Caco-2 (cell line): Measurements from ENCODE around the gene SPTLC2. TPM values are rescaled to one million over a fixed set of nuclear protein-coding genes. Genes with fewer than 3 reads are reported as not detected.
"Not testable (repeated sequence)": the region's sequence is repeated elsewhere in the genome, so short reads cannot be mapped to it uniquely, and the experiment has no call there.

ENCODE experiments used
- BruUV-seq: library from RNA; stranded (reverse); fragments of 400-500 nt; replicated peaks from 2 replicates; lab custom pipeline; 2021; lab: Mats Ljungman, UMichigan
- CTCF ChIA-PET: fragments of 300-600 bp; sonication (Branson Sonifier 250); formaldehyde crosslinking; loops from one replicate; lab custom pipeline; 2022; ENCODE audit warnings: antibody characterized with exemption; lab: Charles Lee
- POLR2A ChIA-PET: fragments of 300-600 bp; sonication (Branson Sonifier 250); formaldehyde crosslinking; loops from one replicate; lab custom pipeline; 2022; ENCODE audit warnings: antibody characterized with exemption; lab: Charles Lee
- DNase-seq, 2 experiments: peaks; one replicate each; pipeline versions ENCODE4 v3.0.0 to v3.0.0-alpha.2; 2020 to 2022
- H3K27me3 ChIP-seq: replicated peaks from 2 replicates; pipeline ENCODE4 v1.6.0; 2011; ENCODE audit warnings: low read length; ENCODE audit not compliant: control insufficient read depth, insufficient read depth
- H3K36me3 ChIP-seq: 2 replicates; pipeline ENCODE4 v1.5.1; 2011; ENCODE audit warnings: low read length; ENCODE audit not compliant: control insufficient read depth, insufficient read depth
- H3K4me1 ChIP-seq: fragments of 250-450 bp; sonication (Bioruptor Pico); 2 replicates; pipeline ENCODE4 v1.5.1; 2020; ENCODE audit warnings: mild to moderate bottlenecking
- H3K4me3 ChIP-seq: 2 replicates; pipeline ENCODE4 v1.5.1; 2011; ENCODE audit warnings: low read depth, mild to moderate bottlenecking, control low read depth, low read length
- H3K9me3 ChIP-seq: fragments of 250-450 bp; sonication (Bioruptor Pico); 2 replicates; pipeline ENCODE4 v1.5.1; 2020; ENCODE audit warnings: mild to moderate bottlenecking, moderate library complexity
- H3K27ac Mint-ChIP-seq: one replicate; pipeline ENCODE4 v1.8.0; 2022; ENCODE audit warnings: mixed read lengths; ENCODE audit not compliant: unreplicated experiment
- H3K27me3 Mint-ChIP-seq: one replicate; pipeline ENCODE4 v1.8.0; 2022; ENCODE audit warnings: mixed read lengths; ENCODE audit not compliant: insufficient read depth, unreplicated experiment
- H3K36me3 Mint-ChIP-seq: one replicate; pipeline ENCODE4 v1.8.0; 2022; ENCODE audit warnings: mild to moderate bottlenecking, mixed read lengths; ENCODE audit not compliant: insufficient read depth, unreplicated experiment
- H3K4me1 Mint-ChIP-seq: one replicate; pipeline ENCODE4 v1.8.0; 2022; ENCODE audit warnings: low read depth, mixed read lengths; ENCODE audit not compliant: unreplicated experiment
- H3K4me3 Mint-ChIP-seq: one replicate; pipeline ENCODE4 v1.8.0; 2022; ENCODE audit warnings: mild to moderate bottlenecking, moderate library complexity, mixed read lengths; ENCODE audit not compliant: unreplicated experiment
- H3K9me3 Mint-ChIP-seq: one replicate; pipeline ENCODE4 v1.8.0; 2022; ENCODE audit warnings: mixed read lengths; ENCODE audit not compliant: unreplicated experiment
- CTCF ChIP-seq, 2 experiments: fragments of 200-600 bp in 1 of 2; IDR thresholded peaks; 1 replicate in 1 of 2; 2 replicates in 1 of 2; pipeline versions ENCODE4 v1.5.1 to v1.8.0; 2011 to 2022; ENCODE audit warnings: antibody characterized with exemption in 1 of 2, control low read depth in 1 of 2, inconsistent platforms in 1 of 2, low read depth in 1 of 2, low read length in 1 of 2, mild to moderate bottlenecking in 1 of 2, moderate library complexity in 1 of 2; ENCODE audit not compliant: insufficient read depth in 1 of 2, severe bottlenecking in 1 of 2, unreplicated experiment in 1 of 2
- intact Hi-C: fragments of 100-400 bp; cut with micrococcal nuclease; formaldehyde crosslinking; loops from one replicate; pipeline ENCODE4 v1.10.0; 2022; ENCODE audit not compliant: unreplicated experiment
- total RNA-seq: library from RNA; stranded (reverse); gene quantifications from 2 replicates; pipeline ENCODE4 v1.2.3, GENCODE V29; 2022

SPTLC2 gene
- total RNA-seq, 1 experiment from 2014 or later = 49.6 TPM

GRCh38 chr14:77547512-77548180, 68.8 kb downstream of the SPTLC2 start:
- ChIA-PET POLR2A (no interaction called here), CTCF (no interaction called here)
- Histone ChIP-seq H3K36me3 (peaks cover 1% of the 10 kb centered on the region), H3K9me3 (no peaks in the 10 kb centered on the region), H3K4me3 (no peak overlapping the region), H3K27me3 (no peaks in the 10 kb centered on the region), H3K4me1 (peaks cover 22% of the 10 kb centered on the region)
- H3K27ac Mint-ChIP-seq = no peak overlapping the region
- intact Hi-C loops = no loop called here
- TF ChIP-seq CTCF (IDR thresholded peaks at IDR 0.05; ENCODE audit: insufficient read depth in 1 of 2, low read depth in 1 of 2, low read length in 1 of 2, severe bottlenecking in 1 of 2, unreplicated experiment in 1 of 2) = no peak
- no peaks in the 10 kb centered on the region for H3K9me3 Mint-ChIP-seq
- H3K4me1 Mint-ChIP-seq = no peaks in the 10 kb centered on the region
- no peak overlapping the region for H3K4me3 Mint-ChIP-seq
- H3K36me3 Mint-ChIP-seq = peaks cover 94% of the 10 kb centered on the region
- no peak for DNase-seq
- no peaks in the 10 kb centered on the region for H3K27me3 Mint-ChIP-seq
- BruUV-seq = no TSS peak

GRCh38 chr14:77545171-77545570, 71.3 kb downstream of the SPTLC2 start:
- CTCF ChIA-PET, H3K27me3 ChIP-seq, H3K9me3 Mint-ChIP-seq, H3K4me3 ChIP-seq, H3K27me3 Mint-ChIP-seq, DNase-seq, POLR2A ChIA-PET, H3K36me3 ChIP-seq, H3K27ac Mint-ChIP-seq, intact Hi-C loops, H3K4me3 Mint-ChIP-seq, H3K9me3 ChIP-seq, H3K4me1 Mint-ChIP-seq, BruUV-seq: not testable (repeated sequence)
- H3K36me3 Mint-ChIP-seq = peaks cover 81% of the 10 kb centered on the region
- H3K4me1 ChIP-seq = peaks cover 23% of the 10 kb centered on the region

- no peak overlapping the region for H3K4me3 Mint-ChIP-seq
- no peak overlapping the region for H3K27ac Mint-ChIP-seq
- H3K4me1 ChIP-seq = peaks cover 23% of the 10 kb centered on the region
- no peak overlapping the region for H3K4me3 ChIP-seq
- TF ChIP-seq CTCF (IDR thresholded peaks at IDR 0.05; ENCODE audit: insufficient read depth in 1 of 2, low read depth in 1 of 2, low read length in 1 of 2, severe bottlenecking in 1 of 2, unreplicated experiment in 1 of 2) = no peak
- no peak for DNase-seq
- ChIA-PET POLR2A (no interaction called here), CTCF (no interaction called here)
- intact Hi-C loops = no loop called here
- H3K9me3 Mint-ChIP-seq = no peaks in the 10 kb centered on the region
- no peaks in the 10 kb centered on the region for H3K9me3 ChIP-seq
- H3K4me1 Mint-ChIP-seq = no peaks in the 10 kb centered on the region
- H3K36me3 Mint-ChIP-seq = peaks cover 75% of the 10 kb centered on the region
- H3K27me3 Mint-ChIP-seq = no peaks in the 10 kb centered on the region
- H3K36me3 ChIP-seq = peaks cover 1% of the 10 kb centered on the region
- BruUV-seq = no TSS peak
- H3K27me3 ChIP-seq = no peaks in the 10 kb centered on the region
Measured at GRCh38 chr14:77544571-77544970, 71.9 kb downstream of the SPTLC2 start.
